Heart right ventricle (tissue), 16 donors: ENCODE data around the gene HPS1. TPM values are rescaled to one million over a fixed set of nuclear protein-coding genes. Genes with fewer than 3 reads are reported as not detected.

ENCODE experiments used
- ATAC-seq, 8 donors: fragments of 200-7000 bp; cut with Tn5 transposase; one replicate each; pipeline ENCODE4 v1.9.1; 2020; ENCODE audit warnings: mild to moderate bottlenecking in 8 of 8, moderate library complexity in 8 of 8, moderate number of reproducible peaks in 1 of 8
- DNase-seq, 2 donors: peaks; one replicate each; pipeline ENCODE4 v3.0.0-alpha.2; 2020
- H3K27ac ChIP-seq, 10 donors: fragments of 200-600 bp; sonication (generic) in 2 of 10; one replicate each; pipeline versions ENCODE4 v1.5.0 to v1.8.0; 2020 to 2022; ENCODE audit warnings: mild to moderate bottlenecking in 3 of 10
- H3K27me3 ChIP-seq, 7 donors: fragments of 200-600 bp; one replicate each; pipeline ENCODE4 v1.8.0; 2021 to 2022; ENCODE audit warnings: mild to moderate bottlenecking in 2 of 7
- H3K36me3 ChIP-seq, 9 donors: fragments of 200-600 bp; sonication (generic) in 1 of 9; one replicate each; pipeline versions ENCODE4 v1.5.0 to v1.8.0; 2020 to 2022; ENCODE audit warnings: mild to moderate bottlenecking in 2 of 9
- H3K4me1 ChIP-seq, 9 donors: fragments of 200-600 bp; sonication (generic) in 1 of 9; one replicate each; pipeline versions ENCODE4 v1.5.0 to v1.8.0; 2020 to 2022; ENCODE audit warnings: mild to moderate bottlenecking in 4 of 9
- H3K4me3 ChIP-seq, 10 donors: fragments of 200-600 bp; sonication (generic) in 2 of 10; one replicate each; pipeline versions ENCODE4 v1.5.0 to v1.8.0; 2020 to 2022; ENCODE audit warnings: mild to moderate bottlenecking in 7 of 10, moderate library complexity in 2 of 10
- H3K9me3 ChIP-seq, 11 donors: fragments of 200-600 bp in 10 of 11; sonication (generic) in 2 of 11; one replicate each; pipeline versions ENCODE4 v1.5.0 to v1.8.0; 2013 to 2022; ENCODE audit warnings: mild to moderate bottlenecking in 2 of 11, control low read depth in 1 of 11, moderate library complexity in 1 of 11
- CTCF ChIP-seq, 9 donors: fragments of 200-600 bp; sonication (generic) in 2 of 9; IDR thresholded peaks; one replicate each; pipeline versions ENCODE4 v1.5.0 to v1.8.0; 2021 to 2022; ENCODE audit warnings: antibody characterized with exemption in 9 of 9, mild to moderate bottlenecking in 5 of 9, moderate library complexity in 1 of 9
- WGBS, 2 donors: extraction: QIAGEN DNeasy Blood & Tissue Kit; methylation state at CpG; one replicate each; pipeline ENCODE4 v1.1.7; 2013; ENCODE audit warnings: inconsistent platforms in 1 of 2; 5-methylcytosine and 5-hydroxymethylcytosine counted together
- intact Hi-C, 10 donors: fragments of 100-400 bp; cut with DNase I; formaldehyde crosslinking; loops; one replicate each; pipeline versions ENCODE4 v1.11.1 to v1.14.2; 2022
- polyA plus RNA-seq, 2 donors: library from polyadenylated mRNA; stranded (reverse); fragments of 200-250 nt; gene quantifications; one replicate each; pipeline ENCODE4 v1.2.3, GENCODE V29; 2013
- total RNA-seq, 10 donors: library from RNA; stranded (reverse); fragmentation: NEBNext Ultra II Directional in 3 of 10; extraction: Animal tissue kit (Norgen Biotek cat#: 25700) in 3 of 10; gene quantifications; one replicate each; pipeline versions ENCODE4 v1.2.1 to v1.2.4, GENCODE V29; 2021 to 2023
- donor health status: Arrhythmogenic right ventricular cardiomyopathy.
- donor health status: ischemic (EF 13 %, LVEDD 7.1; RV severe dilation, severe dysfunction).
- donor health status: healthy with polysubstance abuse.
- donor health status: DM: no; HTN: yes; CAD: no.
- donor health status: DM: no; HTN: no; CAD: no.
- donor health status: ischemic (EF 25% LVEDD 6.9; RV normal size, moderate dysfunction).
- donor health status: ischemic (EF 25% LVEDD 5.7; RV mildly dilated, moderate dysfunction).
- donor health status: healthy.
- donor health status: DM: yes; HTN: yes; CAD: no.
- donor health status: Ischemic cardiomyopathy.
- donor health status: ischemic (EF 35%, LVEDD 5.7; RV mildly dilated, moderate dysfunction).
- donor health status: nonischemic (EF 11% LVEDD 7.7; RV severe dilation, severe dysfunction).
- donor health status: DM: yes; HTN: yes; CAD: no.
- donor health status: PGD.
- donor health status: ischemic (EF 29% LVEDD 5.4; RV normal size, mild dysfunction).
- donor health status: nonischemic (EF 23%, LVEDD 6.1; RV moderate dilation, normal function).

HPS1 gene
- total and polyA plus RNA-seq, 12 donors: 21.2 to 54.3 (median 33.4) TPM

GRCh38 chr10:98373260-98374040 is 73.3 kb downstream of the HPS1 start:
- TF ChIP-seq CTCF (IDR thresholded peaks at IDR 0.05): no peak
- ATAC-seq (peak in 5 of 8 donors; percentile 13 to 65 (median 46)), DNase-seq (no peak)
- H3K4me1 ChIP-seq: peaks cover 0 to 32% (median 6%) of the 10 kb centered on the region in 9 donors
- intact Hi-C loops: no loop called here
- whole genome bisulfite sequencing, 2 donors: 37 to 45% methylated on average over 12 of the region's 12 CpGs
- peaks cover 0 to 6% (median 0%) of the 10 kb centered on the region in 11 donors for H3K9me3 ChIP-seq
- no peak overlapping the region for H3K27ac ChIP-seq
- H3K27me3 ChIP-seq: peaks cover 0 to 3% (median 0%) of the 10 kb centered on the region in 7 donors
- peaks cover 0 to 7% (median 0%) of the 10 kb centered on the region in 9 donors for H3K36me3 ChIP-seq
- no peak overlapping the region for H3K4me3 ChIP-seq

GRCh38 chr10:98370831-98371820 is 75.6 kb downstream of the HPS1 start:
- Histone ChIP-seq H3K9me3 (no peaks in the 10 kb centered on the region), H3K27ac (no peak overlapping the region), H3K4me3 (no peak overlapping the region), H3K27me3 (peaks cover 0 to 6% (median 0%) of the 10 kb centered on the region in 7 donors), H3K4me1 (peaks cover 0 to 32% (median 6%) of the 10 kb centered on the region in 9 donors), H3K36me3 (no peaks in the 10 kb centered on the region)
- ATAC-seq (peak in 2 of 8 donors; percentile 26 to 51), DNase-seq (no peak)
- intact Hi-C loops: no loop called here
- no peak for TF ChIP-seq CTCF (IDR thresholded peaks at IDR 0.05)
- 59 to 62% methylated on average over 14 of the region's 14 CpGs for WGBS, 2 donors

GRCh38 chr10:98369801-98370200 is 76.9 kb downstream of the HPS1 start:
- WGBS, 2 donors: 81 to 84% methylated on average over 7 of the region's 7 CpGs
- intact Hi-C loops: no loop called here
- ATAC-seq (no peak), DNase-seq (no peak)
- TF ChIP-seq CTCF (IDR thresholded peaks at IDR 0.05): no peak
- H3K4me3 ChIP-seq: no peak overlapping the region
- peaks cover 0 to 6% (median 0%) of the 10 kb centered on the region in 7 donors for H3K27me3 ChIP-seq
- H3K36me3 ChIP-seq: no peaks in the 10 kb centered on the region
- H3K9me3 ChIP-seq: no peaks in the 10 kb centered on the region
- peaks cover 0 to 27% (median 6%) of the 10 kb centered on the region in 9 donors for H3K4me1 ChIP-seq
- no peak overlapping the region for H3K27ac ChIP-seq

- intact Hi-C loops: no loop called here
- H3K27ac ChIP-seq: no peak overlapping the region
- DNase-seq (no peak), ATAC-seq (no peak)
- 95 to 97% methylated on average over 2 of the region's 2 CpGs for WGBS, 2 donors
- TF ChIP-seq CTCF (IDR thresholded peaks at IDR 0.05): no peak
- H3K4me3 ChIP-seq: no peak overlapping the region
- no peaks in the 10 kb centered on the region for H3K36me3 ChIP-seq
- H3K27me3 ChIP-seq: peaks cover 0 to 6% (median 0%) of the 10 kb centered on the region in 7 donors
- H3K4me1 ChIP-seq: peaks cover 0 to 15% (median 3%) of the 10 kb centered on the region in 9 donors
- H3K9me3 ChIP-seq: no peaks in the 10 kb centered on the region
These were observed 78.1 kb downstream of the HPS1 start for GRCh38 chr10:98368644-98369043.
